Smooth muscle cell of the brain vasculature (primary cell): Measurements from ENCODE around the gene ATL1.
"Not testable (repeated sequence)": the region's sequence is repeated elsewhere in the genome, so short reads cannot be mapped to it uniquely, and the experiment has no call there.

Source experiments
- DNase-seq: peaks from one replicate; pipeline ENCODE4 v3.0.0-alpha.2; 2012; ENCODE audit warnings: low read depth, low spot score

The ATL1 gene

DNA sequence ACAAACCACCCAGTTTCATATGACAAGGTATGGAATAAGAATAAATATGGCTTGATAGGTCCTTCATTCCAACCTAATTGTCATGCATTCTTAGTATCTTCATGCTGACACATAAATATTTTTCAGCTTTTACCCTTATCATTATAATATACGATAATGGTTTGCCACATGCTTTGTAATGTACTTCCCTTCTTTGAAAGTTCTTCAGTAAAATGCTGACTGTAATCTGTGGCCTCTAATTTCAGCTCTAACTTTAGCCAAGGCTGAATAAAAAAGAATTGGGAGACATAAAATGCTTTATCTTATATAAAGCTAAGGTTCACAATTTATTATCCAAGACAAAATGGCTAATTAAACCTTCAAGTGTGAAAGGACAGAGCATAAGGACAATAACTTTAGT, 24.9 kb upstream of the ATL1 start:
- DNase-seq, result no peak

DNA sequence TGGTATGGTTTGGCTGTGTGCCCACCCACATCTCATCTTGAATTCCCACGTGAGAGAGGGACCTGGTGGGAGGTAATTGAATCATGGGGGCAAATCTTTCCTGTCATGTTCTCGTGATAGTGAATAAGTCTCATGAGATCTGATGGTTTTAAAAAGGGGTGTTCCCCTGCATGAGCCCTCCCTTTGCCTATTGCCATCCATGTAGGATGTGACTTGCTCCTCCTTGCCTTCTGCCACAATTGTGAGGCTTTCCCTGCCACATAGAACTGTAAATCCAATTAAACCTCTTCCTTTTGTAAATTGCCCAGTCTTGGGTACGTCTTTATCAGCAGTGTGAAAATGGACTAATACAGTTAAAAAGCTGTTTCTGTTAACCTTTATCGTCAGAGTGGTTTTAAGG, 21.9 kb upstream of the ATL1 start:
- DNase-seq, result not testable (repeated sequence)

DNA sequence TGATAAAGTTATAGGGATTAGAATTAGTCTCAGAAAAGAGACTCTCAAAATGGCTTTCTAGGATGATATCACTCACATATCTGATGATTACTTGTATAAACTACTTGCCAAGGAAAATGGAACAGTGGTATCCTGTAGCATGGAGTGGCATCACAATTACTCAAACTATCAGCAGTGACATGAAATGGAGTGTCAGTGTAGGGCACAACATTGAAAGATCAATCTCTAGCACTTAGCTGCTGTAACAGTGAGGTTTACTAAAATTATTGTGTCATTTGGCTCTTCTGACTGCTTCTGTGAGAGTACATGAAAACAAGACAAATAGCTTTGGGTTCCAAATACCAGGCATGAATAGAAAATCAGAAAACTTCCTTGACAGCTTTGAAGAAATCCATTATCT, 20.9 kb upstream of the ATL1 start:
- DNase-seq, result no peak

DNA sequence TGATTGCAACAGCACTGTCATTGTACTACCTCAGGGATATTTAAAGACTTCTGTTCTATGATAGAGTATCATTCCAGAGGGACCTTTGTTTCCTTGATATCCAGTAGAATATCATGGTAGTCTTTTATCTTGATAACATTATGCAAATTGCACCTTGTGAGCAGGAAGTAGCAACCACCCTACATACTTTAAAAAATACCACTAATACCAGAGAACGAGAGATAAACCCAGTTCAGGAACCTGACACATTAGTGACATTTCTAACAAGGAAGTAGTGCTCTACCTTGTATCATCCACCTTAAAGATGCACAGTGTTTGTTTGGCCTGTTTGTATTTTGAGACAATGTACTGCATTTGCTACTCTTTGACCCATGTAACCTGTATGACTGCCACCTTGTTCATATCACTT, 18.8 kb upstream of the ATL1 start:
- no peak for DNase-seq

DNA sequence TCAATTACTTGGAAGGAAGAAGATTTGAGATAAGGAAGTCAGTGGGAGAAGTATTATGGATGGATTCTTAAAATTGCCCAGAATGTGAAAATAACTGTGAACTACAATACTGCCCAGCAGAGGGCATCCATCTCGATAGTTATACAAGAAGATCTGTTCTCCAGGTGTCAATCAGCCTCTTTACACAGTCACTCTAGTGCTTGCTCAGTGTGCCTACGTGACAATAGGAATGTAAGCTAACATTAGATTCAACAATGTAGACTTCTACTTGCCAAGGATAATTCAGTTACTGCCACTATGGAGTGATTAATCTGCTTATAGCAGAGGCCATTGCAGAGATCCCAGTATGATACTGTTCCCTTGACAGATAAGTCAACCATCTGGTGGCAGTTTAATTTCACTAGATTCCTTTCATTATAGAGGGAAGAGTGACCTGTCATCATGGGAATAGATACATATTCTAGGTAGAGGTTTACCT, 17.0 kb upstream of the ATL1 start:
- DNase-seq, result no peak

DNA sequence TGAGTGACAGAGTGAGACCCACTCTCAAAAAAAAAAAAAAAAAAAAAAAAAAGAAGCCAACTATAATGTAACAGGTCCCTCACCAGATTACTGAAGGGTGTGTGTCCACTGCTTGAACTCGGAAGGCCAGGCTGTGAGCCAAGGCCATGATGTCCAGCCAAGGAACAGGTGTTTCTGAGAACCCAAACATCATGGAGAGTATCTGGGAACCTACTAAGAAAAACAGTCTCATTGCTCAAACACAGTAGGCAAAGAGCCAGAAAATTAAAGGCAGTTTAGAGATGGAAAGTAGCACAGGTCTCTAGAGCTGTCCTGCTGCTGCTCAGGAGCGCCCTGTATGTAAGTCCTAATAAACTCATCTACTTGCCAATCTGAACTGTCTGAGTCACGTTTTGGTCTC, 15.0 kb upstream of the ATL1 start:
- DNase-seq, result no peak

DNA sequence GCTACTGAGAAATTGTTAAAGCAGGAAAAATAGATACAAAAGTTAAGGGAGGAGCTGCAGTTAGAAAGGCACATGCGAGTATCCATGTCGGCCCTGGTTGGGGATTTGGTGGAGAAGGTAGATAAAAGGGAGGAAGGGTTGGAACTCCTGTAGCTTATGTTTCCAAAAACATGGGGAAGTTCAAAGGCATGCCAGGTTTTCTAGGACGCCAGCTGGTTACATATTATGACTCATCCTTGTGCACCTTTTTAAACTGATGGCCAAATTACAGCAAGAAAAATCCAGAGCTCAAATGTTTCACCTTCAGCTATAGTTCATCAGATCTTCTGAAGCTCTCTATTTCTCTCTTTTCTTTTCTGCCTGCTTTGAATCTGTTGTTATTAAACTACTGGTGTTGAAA, 14.3 kb upstream of the ATL1 start:
- no peak for DNase-seq

DNA sequence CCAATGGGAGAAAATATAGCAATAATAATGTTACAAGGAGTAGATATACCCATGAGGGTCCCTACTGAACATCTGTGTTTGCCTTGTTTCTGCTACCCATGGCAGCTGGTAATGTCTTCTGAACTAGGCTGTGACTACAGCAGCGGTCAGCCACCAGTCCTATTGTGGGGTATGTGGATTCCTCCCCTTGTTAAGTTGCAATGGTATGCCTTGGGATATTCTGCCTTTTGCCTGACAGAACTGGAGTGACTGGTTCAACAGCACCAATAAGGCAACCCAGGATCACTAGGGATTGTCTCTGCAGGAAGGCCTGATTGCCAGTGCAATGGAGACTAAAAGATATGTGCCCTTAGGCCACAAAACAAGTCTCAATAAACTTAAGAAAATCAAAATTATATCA, 9.7 kb upstream of the ATL1 start:
- no peak for DNase-seq

DNA sequence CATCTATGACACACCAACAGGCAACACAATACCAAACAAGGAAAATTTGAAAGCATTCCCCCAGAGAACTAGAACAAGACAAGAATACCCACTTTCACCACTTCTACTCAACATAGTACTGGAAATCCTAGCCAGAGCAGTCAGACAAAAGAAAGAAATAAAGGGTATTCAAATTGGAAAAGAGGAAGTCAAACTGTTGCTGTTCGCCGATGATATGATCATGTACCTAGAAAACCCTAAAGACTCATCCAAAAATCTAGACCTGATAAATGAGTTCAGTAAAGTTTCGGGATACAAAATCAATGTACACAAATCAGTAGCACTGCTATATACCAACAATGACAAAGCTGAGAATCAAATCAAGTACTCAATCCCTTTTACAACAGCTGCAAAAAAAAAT, 8.1 kb upstream of the ATL1 start:
- DNase-seq, result no peak

DNA sequence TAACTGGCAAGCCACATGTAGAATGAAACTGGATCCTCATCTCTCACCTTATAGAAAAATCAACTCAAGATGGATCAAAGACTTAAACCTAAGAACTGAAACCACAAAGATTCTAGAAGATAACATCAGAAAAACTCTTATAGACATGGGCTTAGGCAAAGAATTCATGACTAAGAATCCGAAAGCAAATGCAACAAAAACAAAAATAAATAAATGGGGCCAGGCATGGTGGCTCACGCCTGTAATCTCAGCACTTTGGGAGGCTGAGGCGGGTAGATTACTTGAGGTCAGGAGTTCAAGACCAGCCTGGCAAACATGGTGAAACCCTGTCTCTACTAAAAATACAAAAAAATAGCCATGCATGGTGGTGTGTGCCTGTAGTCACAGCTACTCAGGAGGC, 7.1 kb upstream of the ATL1 start:
- not testable (repeated sequence) for DNase-seq

DNA sequence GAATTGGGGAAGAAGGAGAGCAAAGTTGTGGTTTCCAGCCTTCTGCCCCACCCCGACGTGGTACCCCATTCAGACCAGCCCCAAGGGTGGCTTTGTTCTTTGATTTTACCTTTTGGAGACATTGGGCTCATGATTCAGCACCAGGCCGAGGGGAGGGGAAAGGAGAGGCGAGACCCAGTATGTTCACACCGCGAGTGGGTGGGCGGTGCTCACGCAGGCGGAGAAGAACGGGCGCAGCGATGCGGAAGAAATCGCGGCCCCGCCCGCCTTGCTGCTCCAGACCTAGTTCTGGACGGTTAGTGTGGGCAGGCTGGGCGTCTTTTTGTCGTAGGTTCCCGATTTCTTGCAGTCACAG, 963 bp downstream of the ATL1 start:
- peak; percentile 3 for DNase-seq

DNA sequence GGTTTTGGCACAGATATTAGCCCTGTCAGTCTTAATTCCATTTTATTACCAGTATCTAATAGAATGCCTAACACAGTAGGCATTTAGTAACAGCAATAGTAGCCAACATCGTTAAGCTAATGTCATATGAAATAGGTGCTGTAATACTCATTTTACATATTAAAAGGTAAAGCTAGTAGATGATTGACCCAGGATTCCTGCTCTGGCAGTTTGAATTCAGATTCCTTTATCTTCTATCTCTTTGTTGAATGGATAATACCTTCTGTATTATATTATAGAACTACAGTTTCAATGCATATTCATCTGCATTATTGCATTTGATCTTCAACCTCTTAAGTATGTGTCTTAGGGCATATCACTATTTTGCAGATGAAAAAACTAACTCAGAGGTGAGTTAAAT, 2.9 kb downstream of the ATL1 start:
- no peak for DNase-seq

DNA sequence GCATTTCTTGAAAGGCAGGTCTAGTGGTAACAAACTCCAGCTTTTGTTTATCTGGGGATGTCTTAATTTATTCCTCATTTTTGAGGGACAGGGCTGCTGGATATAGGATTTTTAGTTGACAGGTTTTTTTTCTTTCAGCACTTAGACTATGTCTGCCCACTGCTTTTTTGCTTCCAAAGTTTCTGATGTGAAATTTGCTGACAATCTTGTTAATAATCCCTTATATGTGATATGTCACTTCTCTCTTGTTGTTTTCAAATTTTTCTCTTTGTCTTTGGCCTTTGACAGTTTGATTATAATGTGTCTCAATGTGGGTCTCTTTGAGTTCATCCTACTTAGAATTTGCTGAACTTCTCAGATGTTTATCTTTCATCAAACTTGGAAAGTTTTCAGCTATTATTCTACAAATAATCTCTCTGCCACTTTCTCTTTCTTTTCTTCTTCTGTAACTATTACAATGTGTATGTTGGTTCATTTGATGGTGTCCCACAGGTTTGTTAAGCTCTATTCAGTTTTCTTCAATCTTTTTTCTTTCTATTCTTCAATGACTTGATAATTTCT, 9.8 kb downstream of the ATL1 start:
- no peak for DNase-seq

DNA sequence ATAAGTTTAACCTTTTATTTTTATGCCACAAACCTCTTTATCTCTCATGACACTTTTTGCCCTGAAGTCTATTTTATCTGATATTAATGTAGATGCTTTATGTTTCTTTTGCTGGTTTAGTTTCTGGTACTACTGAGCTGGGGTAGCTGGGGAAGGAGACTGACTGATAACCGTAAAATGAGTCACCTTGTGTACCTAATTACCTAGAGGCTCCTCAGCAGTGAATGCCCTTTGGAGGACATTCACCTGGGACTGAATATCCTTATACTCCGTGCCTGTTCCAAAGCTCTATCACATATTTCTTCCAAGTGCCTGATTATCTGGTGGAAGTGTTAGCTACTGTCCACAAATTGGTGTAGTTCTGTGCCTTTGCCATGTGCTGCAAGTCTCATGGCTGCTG, 13.9 kb downstream of the ATL1 start:
- DNase-seq, result no peak

DNA sequence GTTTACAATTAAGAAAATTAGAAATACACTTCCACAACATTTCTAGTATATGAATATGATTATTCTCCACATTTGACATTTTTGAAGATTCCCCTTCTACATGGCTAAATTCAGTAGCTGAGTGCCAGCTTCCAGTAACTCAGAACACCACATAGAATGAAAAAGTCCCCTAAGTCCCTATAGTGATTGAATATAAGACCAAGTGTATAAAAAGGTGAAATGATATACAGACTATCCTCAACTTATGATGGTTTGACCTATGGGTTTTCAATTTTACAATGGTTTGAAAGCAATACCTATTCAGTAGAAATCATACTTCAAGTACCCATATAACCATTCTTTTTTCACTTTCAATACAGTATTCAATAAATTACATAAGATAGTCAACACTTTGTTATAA, 15.8 kb downstream of the ATL1 start:
- DNase-seq, result no peak

DNA sequence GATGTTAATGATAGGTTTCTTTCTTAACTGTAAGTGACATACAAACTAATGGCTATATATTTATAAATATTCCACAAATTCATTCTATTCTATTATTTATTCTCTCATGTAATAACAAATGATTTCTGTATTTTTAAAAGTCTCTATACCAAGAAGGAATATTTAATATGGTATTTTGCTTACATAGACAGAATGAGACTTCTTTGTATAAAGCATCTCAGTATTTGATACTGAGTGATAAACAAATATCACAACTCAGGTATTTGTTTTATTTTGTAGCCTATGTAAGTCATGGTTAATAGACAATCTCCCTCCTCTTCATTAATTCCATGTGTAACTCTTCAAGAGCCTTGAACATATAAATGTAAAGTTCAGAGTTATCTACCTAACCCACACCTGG, 18.0 kb downstream of the ATL1 start:
- DNase-seq, result no peak

DNA sequence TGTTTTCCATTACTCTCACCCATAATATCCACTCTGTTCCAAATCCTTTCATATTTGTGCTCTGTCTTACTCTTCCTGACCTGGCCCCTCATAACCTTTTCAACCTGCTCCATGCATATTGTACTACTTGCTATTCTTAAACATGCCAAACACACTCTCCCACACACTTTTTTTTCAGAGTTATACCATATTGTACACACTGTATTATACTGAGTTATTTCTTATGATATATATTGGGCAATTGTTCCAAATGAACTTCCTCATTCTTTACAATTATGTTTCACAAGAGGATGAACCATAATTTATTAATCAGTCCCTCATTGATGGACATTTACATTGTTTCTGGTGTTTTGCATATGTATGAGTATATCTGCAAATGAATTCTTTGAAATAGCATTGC, 18.5 kb downstream of the ATL1 start:
- DNase-seq, result no peak

DNA sequence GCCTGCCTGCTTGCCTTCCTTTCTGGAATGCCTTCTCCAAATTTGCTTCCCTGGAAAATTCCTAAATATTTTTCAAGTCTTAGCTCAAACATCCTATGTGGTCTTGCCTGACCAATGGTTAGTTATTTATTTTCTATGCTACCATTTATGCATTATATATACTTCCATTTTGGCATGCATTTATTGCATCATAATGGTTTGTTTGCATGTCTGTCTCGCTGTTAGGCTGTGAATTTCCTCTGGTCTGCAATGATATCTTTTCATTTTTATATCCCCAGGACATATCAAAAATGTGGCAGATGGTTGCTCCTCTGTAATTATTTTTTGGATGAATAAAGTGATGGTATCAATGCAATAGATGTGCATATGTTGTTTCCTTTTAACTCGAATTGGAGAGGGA, 30.5 kb downstream of the ATL1 start:
- no peak for DNase-seq

DNA sequence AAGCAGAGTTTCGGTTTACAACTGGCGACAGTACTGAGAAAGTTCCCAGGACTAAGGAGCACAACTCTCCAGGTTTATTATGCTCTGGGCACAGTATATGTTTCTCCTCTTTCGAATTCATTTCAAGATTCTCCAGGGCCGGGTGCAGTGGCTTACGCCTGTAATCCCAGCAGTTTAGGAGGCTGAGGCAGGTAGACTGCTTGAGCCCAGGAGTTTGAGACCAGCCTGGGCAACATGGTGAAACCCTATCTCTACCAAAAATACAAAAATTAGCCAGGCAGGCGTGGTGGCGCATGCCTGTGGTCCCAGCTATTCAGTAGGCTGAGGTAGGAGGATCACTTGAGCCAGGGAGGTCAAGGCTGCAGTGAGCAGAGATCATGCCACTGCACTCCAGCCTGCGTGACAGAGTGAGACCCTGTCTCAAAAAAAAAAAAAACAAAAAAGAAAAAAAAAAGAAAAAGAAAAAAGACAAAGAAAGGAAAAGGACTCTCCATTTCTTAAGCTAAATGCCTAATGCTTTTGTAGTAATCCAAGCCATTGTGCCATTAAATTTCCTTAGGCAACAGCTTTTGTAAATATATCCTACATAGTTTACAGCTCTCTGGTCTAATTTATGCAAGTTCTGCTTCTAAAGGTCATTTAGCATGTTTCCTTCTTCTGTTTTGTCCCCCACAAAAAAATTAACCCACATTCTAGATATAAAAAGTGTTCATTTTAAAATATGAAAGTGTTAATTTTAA, 34.8 kb downstream of the ATL1 start:
- DNase-seq, result no peak

DNA sequence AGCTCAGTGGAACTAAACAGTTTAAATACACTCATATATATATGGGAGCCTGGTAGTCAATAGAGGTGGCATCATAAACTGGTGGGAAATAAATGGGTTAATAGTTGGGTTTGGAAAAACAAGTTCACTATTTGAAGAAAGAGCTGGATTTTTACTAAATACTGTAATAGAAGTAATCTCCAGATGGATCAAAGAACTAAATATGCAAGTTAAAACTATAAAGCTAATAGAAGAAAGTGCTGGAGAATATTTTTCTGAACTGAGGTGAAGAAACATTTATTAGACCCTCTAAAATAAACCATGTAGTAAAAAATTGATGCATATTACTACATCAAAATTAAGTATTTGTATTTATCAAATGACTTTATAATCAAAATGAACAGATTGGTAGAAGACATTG, 38.8 kb downstream of the ATL1 start:
- no peak for DNase-seq

DNA sequence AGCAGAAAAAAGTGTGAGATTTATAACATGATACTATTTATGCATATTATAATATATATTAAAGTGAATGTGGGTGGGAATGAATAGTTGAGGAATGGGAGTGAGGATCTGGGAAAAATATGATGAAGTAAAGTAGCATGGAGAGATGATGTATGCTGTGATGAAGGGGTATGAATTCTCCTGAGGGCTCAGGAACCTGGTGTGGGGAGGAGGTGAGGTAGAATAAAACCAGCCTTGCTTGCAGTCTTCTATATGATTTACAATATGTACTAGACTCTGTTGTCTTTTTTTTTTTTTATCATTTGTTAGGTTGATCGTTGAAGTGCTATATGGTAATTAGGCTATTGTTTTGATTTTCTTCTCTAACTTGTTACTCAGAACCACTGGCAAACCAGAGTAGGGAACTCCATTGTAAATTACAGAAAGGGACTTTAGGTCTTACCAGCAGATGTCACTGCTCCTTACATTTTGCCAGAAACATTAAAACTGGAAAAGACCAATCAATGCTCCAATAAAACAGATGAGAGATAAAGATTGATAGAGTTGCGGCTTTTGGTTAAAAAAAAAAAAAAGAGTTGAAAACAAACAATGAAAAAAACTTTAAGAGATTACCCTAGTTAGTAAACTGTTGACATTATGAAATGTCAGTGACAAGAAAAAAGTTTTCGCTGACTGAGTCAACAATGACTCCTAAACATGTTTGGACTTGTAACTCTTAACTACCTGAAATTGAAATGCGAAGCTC, 39.9 kb downstream of the ATL1 start:
- no peak for DNase-seq

DNA sequence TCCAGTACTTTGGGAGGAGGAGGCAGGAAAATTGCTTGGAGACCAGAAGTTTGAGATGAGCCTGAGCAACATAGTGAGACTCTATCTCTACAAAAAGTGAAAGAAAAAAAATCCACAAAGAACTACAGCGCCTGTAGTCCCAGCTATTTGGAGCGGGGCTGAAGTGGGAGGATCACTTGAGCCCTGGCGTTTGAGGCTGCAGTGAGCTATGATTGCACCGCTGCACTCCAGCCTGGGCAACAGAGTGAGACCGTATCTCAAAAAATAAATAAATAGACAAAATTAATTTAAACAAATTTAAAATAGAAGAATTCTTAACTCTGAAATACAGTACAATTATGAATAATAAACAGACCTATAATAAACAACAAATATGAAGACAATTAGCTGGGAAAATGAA, 40.9 kb downstream of the ATL1 start:
- no peak for DNase-seq

DNA sequence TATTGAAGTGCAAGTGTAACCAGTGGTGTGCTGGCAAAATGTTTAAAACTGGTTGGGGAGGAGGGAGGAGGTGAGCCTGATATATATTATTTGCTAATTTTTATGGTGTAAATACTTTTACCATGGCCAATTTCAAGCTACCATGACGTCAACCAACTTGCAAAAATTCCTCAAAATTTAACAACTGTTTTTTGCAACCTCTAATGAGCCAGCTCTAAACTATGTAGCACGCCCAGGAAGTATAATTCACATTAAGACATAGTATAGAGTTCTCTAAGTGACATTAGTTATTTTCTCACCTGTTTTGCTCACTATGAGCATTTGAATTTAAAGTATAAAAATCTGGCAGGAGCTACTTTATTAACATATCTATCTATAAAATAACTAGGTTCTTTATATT, 41.4 kb downstream of the ATL1 start:
- no peak for DNase-seq
